GM19023 (cell line): ENCODE data around the gene ADAMTS2.

Source experiments
- ATAC-seq: cut with Tn5 transposase; IDR thresholded peaks from one replicate; pipeline ENCODE4 v1.9.1; 2021; ENCODE audit warnings: mild to moderate bottlenecking, moderate library complexity; ENCODE audit not compliant: unreplicated experiment

The ADAMTS2 gene

GRCh38 chr5:179345433-179346321 is at the start of gene ADAMTS2:
Gene ADAMTS2, minus strand, starts transcription at chr5:179345461. Its CDS starts 133 bp downstream, at chr5:179345328.
- ATAC-seq = no peak

GRCh38 chr5:179393078-179393477 is 47.8 kb upstream of the ADAMTS2 start:
- ATAC-seq = no peak

- ATAC-seq = no peak
Observed at GRCh38 chr5:179387151-179388110, 42.2 kb upstream of the ADAMTS2 start.

GRCh38 chr5:179385914-179386313 is 40.7 kb upstream of the ADAMTS2 start:
- no peak for ATAC-seq

- no peak for ATAC-seq
Observed at GRCh38 chr5:179382486-179382885, 37.2 kb upstream of the ADAMTS2 start.

GRCh38 chr5:179381691-179382090 is 36.4 kb upstream of the ADAMTS2 start:
- ATAC-seq = no peak

GRCh38 chr5:179380211-179381035 is 35.2 kb upstream of the ADAMTS2 start:
- ATAC-seq = no peak

GRCh38 chr5:179379321-179379890 is 34.1 kb upstream of the ADAMTS2 start:
- ATAC-seq = no peak

GRCh38 chr5:179378441-179379271 is 33.4 kb upstream of the ADAMTS2 start:
- ATAC-seq = no peak

GRCh38 chr5:179378116-179378440 is 32.8 kb upstream of the ADAMTS2 start:
- ATAC-seq = no peak

- ATAC-seq = no peak
Observed at GRCh38 chr5:179377421-179378115, 32.3 kb upstream of the ADAMTS2 start.

GRCh38 chr5:179376701-179377420 is 31.6 kb upstream of the ADAMTS2 start:
- ATAC-seq = no peak

- no peak for ATAC-seq
Observed at GRCh38 chr5:179375831-179376365, 30.6 kb upstream of the ADAMTS2 start.

- no peak for ATAC-seq
Observed at GRCh38 chr5:179375236-179375685, 30.0 kb upstream of the ADAMTS2 start.

GRCh38 chr5:179374506-179375235 is 29.4 kb upstream of the ADAMTS2 start:
- ATAC-seq = no peak

- ATAC-seq = no peak
Observed at GRCh38 chr5:179373961-179374505, 28.8 kb upstream of the ADAMTS2 start.
